Astrocyte of the spinal cord (primary cell): ENCODE data around the gene PACRG.

Source experiments
- DNase-seq: peaks from one replicate; pipeline ENCODE4 v3.0.0; 2011; ENCODE audit warnings: low read depth, low spot score
- H3K4me3 ChIP-seq: 2 replicates; pipeline ENCODE4 v1.5.1; 2011; ENCODE audit warnings: low read depth, mild to moderate bottlenecking, low read length, moderate library complexity
- in situ Hi-C: cut with HindIII; loops from 2 replicates; pipeline ENCODE4 v1.10.0; 2017; ENCODE audit warnings: low sequenced_read_pairs
- TF ChIP-seq, protein P1 (sequence below): IDR thresholded peaks from 2 replicates; pipeline ENCODE4 v1.5.1; 2012; ENCODE audit warnings: low read depth, mild to moderate bottlenecking, low read length, inconsistent platforms

PACRG gene

DNA sequence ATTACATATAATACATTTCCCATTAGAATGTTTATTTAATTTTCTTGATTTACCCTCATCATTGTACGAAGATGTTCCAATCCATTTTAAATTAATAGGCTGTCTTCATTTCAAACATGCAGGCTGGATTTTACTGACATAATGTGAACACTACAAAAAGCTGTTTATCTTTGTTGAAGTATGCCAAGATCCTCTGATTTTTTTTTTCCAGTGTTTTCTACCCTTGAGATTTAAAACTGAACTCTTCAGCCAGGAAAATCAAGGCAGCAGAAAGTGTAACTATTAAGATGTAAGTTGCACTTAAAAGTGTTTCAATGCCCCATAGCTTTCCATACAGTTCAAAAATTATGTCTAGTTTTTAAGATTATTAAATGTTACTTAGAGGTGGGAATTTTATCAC is 43.7 kb upstream of the PACRG start:
- no peak for DNase-seq
- TF ChIP-seq, protein P1, sequence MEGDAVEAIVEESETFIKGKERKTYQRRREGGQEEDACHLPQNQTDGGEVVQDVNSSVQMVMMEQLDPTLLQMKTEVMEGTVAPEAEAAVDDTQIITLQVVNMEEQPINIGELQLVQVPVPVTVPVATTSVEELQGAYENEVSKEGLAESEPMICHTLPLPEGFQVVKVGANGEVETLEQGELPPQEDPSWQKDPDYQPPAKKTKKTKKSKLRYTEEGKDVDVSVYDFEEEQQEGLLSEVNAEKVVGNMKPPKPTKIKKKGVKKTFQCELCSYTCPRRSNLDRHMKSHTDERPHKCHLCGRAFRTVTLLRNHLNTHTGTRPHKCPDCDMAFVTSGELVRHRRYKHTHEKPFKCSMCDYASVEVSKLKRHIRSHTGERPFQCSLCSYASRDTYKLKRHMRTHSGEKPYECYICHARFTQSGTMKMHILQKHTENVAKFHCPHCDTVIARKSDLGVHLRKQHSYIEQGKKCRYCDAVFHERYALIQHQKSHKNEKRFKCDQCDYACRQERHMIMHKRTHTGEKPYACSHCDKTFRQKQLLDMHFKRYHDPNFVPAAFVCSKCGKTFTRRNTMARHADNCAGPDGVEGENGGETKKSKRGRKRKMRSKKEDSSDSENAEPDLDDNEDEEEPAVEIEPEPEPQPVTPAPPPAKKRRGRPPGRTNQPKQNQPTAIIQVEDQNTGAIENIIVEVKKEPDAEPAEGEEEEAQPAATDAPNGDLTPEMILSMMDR, result no peak
- H3K4me3 ChIP-seq, result no peak overlapping the region
- in situ Hi-C loops, result no loop called here

DNA sequence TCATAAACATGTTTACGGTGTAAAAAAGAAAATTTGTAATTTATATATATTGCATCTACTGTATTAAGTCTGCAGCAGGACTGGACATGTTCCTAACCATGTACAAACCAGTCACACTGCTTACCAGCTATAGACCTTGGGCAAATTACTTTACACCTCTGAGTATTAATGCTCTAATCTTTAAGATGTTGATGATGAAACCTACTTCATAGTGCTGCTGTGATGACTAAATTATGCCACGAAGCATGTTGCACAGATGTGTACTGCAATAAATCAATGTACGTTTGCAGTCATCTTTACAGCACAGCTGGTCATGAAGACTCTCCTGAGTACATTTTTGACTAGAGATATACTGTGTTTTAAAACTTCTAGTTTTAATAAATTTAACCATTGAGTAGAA is 42.8 kb upstream of the PACRG start:
- H3K4me3 ChIP-seq, result no peak overlapping the region
- in situ Hi-C loops, result no loop called here
- TF ChIP-seq, protein P1, result no peak
- DNase-seq, result no peak

DNA sequence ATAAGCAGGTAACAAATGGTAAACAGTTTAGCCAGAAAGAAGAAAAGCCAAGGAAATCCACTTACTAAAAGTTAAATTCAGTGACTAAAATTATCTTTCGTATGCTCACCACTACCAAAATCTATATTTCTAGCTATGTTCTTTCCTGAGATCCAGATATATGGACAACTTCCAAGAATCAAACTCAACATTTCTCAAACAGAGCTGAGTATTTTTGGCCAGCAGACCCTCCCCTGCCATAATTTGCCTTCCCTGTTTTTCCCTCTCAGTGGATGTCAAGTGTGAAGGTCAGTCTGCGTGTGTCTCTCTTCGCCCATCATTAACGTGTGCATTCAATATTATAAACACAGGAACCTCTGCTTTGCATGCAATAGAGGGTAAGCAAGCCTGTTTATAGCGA is 42.2 kb upstream of the PACRG start:
- in situ Hi-C loops, result no loop called here
- TF ChIP-seq, protein P1, result no peak
- no peak for DNase-seq
- no peak overlapping the region for H3K4me3 ChIP-seq

DNA sequence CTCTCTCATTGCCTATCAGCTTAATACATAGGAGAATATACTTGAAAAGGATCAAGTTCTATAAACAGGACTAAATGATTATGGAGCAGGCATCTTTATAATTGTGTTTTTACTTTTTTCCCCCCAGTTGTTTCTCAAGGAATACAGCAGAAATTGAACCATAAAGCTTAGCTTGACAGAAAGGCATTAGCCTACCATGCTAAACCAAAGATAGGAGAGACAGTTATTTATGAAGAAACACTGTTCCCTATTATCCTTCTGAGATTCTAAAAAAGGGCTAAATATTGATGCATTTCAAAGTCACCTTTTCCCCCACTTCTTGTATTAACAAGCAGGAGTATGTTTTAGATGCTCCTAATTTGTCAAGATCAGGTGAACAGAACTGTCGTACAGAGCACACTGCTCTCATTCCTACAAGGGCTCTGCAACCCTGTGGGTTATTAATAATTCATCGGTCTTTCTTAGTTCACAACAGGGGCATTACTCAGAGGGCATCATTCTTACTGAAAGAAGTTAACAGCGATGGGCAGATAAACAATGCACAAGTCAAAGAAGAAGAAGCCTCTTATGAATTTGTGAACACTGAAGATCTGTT is 38.9 kb upstream of the PACRG start:
- TF ChIP-seq, protein P1, result no peak
- in situ Hi-C loops, result no loop called here
- no peak for DNase-seq
- no peak overlapping the region for H3K4me3 ChIP-seq

DNA sequence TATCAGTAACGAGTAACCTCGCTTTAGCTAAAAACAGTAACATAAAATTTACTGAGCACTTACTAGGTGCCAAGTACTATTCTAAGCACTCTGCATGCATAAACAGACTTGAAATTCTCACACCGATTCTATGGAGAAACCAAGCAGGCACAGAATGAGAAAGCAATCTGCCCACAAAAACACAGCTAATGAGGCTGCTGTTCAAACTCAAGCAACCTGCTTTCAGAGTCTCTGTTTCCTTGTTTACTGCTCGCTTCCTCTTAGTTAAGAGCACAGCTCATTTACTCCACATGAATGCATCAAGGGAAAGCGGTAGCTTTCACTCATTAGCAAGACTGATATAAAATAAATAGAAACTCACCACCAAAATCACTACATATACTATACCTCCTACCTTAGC is 37.6 kb upstream of the PACRG start:
- DNase-seq, result no peak
- H3K4me3 ChIP-seq, result no peak overlapping the region
- in situ Hi-C loops, result no loop called here
- TF ChIP-seq, protein P1, result no peak

DNA sequence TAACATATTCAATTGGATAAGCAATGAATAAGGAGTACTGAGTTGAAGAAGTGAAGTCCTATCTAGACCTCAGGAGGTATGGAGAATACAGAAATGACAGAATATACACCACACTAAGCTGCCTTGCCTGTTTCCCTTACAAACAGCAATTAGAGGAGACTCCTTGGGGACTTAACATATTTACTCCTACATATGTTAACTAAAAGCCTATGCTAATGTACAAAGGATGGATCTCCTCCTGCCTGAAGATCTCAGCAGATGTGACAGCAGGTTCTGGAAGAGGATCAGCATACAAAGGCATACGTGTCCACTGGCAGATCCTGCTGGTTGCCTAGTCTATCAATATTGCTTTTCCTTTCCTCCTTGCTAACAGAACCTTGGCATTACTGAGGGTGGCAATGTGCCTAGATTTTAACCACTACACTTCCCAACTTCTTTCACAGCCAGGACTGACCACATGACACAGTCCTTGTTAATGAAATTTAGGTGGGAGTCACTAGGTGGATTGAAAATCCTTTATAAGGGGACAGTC is 29.8 kb upstream of the PACRG start:
- TF ChIP-seq, protein P1, result no peak
- DNase-seq, result no peak
- no peak overlapping the region for H3K4me3 ChIP-seq
- in situ Hi-C loops, result no loop called here
